CD4-positive, alpha-beta T cell treated with Interferon gamma for 1 hour (primary cell): ENCODE data around the gene BBS9.
"Not testable (repeated sequence)": the region's sequence is repeated elsewhere in the genome, so short reads cannot be mapped to it uniquely, and the experiment has no call there.

ENCODE experiments used
- DNase-seq: peaks from one replicate; pipeline ENCODE4 v3.0.0-alpha.2; 2020

BBS9 gene

DNA sequence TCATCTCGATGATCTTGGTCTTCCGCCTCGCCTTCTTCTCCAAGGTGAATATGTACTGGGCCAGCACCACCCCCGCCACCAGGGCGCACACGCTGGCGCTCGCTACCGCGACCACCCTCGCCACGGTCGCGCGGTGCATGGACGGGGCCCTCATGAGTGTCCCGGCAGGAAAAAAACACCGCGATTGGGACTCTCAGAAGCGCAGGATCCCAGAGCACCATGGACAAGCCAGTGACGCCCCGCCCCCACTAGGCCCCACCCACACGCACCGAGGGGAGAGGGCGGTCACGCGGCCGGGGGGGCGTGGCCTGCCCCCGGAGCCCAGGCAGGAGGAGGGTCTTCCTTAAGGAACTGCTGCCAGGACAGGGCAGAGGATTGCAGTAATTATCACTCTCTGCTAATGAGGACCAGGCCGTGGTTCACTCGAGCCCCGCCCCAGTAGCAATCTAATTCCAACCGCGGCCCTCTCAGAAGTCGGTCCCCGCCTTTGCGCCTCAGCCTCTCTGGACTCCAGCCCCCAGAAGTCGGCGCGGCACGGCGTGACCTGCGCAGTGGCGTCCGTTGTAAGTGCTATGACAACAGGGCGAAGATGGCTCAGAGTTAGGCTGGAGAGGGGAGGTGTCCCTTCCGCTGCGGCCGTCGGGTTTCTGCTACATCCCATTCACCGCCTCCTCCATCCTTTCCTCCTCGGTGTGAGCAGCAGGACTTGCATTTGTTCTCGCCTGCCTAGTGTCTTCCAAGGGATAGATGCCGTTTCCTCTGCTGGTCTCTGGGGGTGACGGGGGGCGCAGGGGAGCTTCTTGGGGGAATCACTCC, at the start of gene BBS9:
TSS of gene BBS9 (plus strand) at position 575 of the 816 bp plus-strand sequence. CDS start 16,689 bp downstream, outside the sequence.
- DNase-seq, result peak; percentile 90

DNA sequence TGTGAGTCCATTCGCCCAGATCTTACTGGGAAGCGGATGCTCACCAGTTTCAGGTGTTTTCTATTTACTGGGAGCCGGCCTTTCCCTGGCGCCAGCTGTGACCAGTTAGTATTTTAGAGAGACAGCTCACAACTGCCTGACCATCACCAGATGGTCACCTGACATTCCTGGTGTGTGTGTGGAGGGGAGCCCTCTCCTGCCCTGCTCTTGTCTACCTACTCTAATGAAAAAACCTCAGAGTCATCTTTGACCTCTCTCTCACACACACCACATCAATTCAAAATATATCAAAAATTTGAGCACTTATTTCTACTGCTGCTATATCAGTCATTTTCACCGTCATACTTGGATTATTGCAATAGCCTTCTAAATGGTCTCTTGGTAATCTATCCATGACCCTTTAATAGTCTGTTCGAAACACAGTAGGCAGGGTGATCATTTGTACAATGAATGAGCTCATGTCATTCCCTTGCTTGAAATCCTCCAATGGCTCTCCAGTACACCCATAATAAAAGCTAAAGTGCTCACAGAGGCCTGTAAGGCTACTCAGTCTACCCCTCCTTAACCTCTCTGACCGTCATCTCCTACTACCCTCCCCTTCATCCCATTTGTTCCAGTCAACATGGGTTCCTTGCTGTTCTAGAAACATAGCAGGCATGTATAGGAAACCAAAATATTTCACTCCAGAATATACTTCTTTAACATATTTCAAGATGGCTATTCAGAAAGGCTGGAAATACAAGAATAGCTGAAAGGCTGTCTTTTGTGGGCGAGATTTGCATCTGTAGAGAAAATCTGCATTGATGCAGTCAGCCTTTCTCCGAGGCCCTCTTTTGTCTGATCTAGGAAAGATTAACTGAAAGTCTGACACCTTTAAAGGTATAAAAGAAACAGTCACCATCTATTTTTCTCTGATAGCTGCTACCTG, 49.3 kb upstream of the BBS9 start:
- no peak for DNase-seq

DNA sequence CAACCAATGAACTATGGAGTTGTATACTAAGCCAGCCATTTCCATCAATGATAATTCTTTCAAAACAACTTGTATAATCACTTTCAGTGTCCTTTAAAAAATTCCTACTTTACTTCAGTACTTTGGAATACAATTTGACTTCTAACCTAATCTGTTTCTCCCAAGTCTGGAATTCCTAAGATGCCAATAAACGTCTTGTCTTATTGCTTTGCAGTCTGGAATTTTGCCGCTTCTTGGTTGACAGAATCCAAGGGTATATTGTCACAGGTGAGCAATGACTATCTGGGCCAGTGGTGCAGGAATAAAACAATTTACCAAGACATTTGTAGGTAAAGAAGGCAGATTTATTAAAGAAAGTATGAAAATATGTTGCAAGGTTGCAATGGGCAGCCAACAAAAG, 42.0 kb upstream of the BBS9 start:
- no peak for DNase-seq

DNA sequence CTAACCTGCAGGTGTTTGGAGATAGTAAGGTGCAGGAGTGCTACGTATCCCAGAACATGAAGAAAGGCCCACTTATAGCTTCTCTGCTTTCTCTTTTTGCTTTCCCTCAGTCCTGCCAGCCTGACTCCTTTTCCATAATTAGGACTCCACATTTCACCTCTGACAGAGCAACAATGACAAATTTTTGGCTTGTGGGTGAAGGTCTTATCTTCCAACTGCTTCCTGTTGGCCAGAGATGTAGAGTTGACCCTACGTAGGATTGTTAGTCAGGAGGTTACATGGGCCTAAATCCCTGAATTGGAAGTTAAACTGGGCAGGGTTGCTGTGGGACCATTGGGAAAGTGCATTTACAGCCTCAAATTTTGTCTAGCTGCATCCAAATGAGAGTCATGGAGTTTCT, 41.5 kb upstream of the BBS9 start:
- no peak for DNase-seq

DNA sequence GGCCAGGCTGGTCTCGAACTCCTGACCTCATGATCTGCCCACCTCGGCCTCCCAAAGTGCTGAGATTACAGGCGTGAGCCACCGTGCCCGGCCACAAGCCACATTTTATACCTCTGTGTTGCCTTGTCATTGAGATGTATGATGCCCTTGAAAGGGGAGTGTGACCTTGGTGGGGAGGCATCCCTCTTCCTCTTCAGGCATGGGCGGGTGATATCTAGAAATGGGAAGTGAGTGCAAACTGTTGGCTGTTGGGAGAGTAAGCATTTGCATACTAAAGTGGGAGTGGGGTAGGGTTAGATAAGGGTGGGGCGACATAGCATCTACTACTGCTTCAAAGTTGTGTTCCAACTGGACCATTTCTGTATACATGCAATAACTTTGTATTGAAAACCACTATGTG, 40.2 kb upstream of the BBS9 start:
- DNase-seq, result no peak

DNA sequence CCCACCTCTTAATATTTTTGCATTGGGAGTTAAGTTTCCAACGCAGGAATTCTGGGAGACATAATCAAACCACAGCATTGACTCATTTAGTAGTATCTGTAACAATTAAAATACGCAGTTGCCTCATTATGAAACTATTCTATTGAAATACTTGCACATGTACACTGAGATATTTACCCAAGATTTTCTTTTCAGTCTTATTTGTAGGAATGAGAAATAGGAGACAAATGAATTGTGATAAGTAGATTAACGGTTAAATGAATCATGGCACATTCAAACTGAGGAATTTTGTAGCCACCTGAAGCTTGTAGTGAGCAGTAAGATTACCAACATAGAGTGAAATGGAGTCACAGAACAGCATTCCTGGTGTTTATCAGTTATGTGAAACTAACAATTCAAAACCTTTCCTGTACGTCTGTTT, 38.2 kb upstream of the BBS9 start:
- DNase-seq, result no peak

DNA sequence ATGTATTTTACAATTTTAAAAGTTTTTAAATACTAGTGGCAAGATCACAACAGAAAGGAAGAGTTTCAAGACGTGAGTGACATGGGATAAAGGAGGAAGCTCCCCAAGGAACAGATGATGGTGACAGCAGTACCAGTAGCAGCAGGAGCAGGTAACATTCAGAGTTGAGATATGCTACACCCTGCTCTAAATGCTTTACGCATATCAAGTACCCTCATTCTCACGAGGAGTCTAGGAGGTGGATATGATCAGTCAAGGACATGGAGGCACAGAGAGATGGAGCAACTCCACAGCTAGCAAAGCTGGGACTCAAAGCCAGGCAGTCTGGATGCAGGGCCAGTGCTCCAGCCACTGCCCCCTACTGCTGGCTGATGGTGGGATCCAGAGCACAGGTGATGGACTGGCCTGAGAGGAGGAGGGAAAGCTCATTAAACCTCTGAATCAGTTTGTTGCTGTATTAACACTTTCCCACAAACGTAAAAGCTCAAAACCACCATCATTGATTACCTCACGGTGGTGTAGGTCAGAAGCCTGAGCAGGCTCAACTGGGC, 37.6 kb upstream of the BBS9 start:
- DNase-seq, result no peak

DNA sequence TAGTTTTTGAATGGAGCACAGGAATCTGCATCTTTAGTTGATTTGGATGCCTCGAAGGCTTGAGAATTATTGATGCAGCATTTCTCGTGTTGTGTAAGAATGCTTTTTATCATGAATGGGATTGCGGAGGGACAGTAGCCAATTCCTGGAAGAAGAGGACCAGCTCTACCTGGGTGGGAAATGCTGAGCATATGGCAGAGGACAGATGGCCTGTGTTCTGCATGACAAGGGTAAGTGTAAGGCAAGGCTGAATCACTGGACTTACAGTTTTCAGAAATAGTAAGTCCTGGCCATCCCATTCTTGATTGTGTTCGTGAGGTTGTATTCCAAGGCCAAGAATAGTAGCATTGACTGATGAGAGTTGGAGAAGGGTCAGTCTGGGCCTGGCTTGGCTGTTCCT, 36.1 kb upstream of the BBS9 start:
- no peak for DNase-seq

DNA sequence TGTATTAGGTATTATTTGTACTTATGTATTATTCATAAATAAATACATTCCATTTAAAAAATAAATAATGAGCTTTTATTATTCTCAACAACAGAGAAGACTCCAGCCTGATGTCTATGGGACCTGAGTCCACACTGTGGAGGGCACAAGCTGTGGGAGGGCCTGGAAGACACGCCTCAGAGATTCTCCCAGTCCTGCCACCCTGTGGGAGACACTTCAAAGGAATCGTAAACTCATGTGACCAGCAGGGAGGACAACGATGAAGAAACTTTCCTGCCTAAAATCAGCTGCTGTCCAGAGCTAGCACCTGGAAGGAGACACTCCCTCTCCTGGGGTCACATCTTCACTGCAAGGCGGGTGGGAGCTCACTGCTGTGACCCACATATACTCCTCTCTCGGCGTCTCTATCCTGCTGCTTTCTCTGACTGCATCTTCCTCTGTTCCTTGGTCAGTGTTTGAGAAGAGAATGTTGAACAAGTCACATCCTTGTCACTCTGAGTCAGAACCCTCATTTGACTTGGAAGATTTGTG, 34.6 kb upstream of the BBS9 start:
- DNase-seq, result not testable (repeated sequence)

DNA sequence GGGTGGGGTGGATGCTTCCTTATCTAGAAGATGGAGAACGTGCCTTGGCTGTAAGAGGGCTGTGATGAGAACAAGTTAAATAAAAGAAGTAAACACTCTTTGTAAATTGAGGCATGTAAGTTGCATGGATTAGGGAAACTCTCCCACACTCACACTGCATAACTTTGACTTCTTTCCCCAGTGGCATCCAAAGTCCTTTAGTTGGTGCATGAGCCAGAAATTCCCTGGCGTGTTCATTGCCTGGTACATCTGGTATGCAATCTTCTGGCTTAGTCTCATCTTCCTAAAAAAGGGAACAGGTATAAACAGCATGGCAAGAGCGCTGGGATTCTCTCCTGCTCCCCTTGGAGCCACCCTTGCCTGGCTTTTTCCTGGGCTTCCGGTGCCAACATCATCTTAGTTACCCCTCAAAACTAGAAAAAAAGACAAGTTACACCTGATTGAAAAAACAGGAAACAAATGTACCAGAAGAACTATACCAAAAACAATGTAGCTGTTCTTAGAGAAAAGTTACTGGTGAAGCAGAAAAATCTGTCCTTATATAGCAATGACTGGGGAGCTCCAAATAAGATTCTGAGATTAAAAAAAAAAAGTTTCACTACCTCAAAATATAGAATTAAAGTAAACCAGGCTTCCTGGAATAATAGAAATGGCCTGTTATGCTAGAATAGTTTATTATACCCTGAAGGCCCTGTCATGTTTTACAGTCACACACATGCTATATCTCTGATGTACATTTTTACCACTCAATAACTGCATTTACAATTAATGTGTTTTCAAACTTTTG, 30.0 kb upstream of the BBS9 start:
- no peak for DNase-seq

DNA sequence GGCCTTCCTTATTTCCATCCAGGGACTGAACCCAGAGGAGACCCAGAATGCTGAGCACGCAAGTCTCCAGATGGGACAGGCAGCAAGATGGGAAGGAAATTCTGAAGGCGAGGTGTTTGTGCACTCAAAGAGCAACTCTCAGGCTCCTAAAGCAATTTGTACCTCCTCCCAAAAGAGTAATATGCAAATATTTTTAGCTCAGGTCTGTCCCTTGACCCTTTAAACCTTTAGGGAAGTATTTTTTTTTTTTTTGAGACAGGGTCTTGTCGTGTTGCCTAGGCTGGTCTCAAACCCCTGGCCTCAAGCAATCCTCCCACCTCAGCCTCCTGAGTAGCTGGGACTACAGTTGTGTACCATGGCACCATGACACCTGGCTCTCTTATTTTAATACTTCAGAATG, 28.6 kb upstream of the BBS9 start:
- no peak for DNase-seq

DNA sequence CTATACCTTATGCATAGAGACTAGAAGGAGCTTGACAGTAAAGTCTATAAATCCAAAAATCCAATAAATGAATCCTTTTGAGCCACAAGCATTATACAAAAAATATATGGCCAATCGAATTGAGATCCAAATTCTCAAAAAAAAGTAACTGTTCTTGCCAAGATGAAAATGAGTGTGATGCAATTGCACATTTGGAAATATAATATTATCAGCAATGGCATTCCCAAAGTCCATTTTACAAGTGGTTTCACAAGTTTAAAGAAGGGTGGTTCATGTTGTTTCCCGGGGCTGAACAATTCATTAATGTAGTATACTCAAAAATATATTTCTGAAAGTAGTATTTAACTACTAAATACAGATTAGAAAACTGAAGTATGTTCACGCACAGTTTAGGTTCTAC, 27.5 kb upstream of the BBS9 start:
- no peak for DNase-seq

DNA sequence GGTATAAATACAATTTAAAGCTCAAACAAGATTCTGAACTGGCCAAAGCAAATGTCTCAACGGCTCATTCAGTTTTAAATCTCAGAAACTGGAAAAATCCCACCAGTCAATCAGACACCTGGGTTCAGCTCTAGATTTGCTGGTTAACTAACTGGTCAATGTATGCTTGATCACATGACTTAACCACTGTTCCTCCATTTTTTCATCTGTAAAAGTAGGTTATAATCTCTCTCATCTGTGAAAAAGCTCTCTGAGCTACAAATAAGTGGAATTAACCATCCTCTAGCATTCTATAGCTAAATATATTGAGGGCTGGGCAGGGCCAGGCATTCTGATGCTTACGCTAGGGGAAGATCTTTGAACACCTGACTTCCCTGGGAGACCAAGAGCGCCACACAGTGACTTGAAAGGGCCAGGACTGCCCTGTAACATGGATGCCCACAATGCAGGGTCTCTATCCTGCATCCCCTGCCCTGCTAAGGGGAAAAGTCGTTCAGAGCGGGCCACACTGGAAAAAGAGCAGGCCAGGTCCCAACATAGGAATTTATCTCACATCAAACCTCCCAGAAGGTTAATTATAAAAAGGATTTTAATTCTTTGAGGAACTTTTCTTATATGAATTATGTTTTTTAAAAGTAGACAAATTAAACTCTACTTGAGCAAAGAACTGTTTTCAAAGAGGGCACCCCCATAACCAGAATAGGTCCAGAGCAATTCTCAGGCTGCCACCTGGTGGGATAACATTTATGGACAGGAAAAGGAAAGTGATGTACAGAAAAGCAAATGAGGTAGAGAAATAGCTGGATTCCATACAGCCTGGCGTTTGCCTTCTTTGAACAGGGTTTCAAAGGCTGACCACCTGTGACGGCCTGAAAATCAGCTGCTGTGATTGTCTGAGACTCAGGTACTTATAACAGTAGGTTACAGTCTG, 22.0 kb upstream of the BBS9 start:
- peak; percentile 54 for DNase-seq

DNA sequence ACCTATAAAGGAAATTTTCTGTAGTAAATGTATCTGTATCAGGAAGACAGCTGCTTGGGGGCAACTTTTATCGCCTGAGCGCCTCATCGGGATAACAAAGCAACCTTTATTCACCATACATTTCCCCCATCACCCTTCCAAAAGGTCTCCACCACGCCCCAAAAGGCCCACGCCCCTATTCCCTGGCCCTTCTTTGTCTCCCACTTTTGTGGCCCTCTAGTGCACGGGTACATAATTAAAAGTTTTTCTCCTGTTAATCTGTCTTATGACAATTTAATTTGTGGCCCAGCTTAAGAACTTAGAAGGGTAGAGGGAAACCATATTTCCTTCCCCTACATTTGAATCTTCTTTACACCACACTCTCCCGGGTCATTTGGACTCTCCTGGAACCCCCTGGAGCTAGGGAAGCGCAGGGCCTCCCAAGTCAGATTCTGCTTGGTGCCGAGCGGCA, 20.8 kb upstream of the BBS9 start:
- no peak for DNase-seq

DNA sequence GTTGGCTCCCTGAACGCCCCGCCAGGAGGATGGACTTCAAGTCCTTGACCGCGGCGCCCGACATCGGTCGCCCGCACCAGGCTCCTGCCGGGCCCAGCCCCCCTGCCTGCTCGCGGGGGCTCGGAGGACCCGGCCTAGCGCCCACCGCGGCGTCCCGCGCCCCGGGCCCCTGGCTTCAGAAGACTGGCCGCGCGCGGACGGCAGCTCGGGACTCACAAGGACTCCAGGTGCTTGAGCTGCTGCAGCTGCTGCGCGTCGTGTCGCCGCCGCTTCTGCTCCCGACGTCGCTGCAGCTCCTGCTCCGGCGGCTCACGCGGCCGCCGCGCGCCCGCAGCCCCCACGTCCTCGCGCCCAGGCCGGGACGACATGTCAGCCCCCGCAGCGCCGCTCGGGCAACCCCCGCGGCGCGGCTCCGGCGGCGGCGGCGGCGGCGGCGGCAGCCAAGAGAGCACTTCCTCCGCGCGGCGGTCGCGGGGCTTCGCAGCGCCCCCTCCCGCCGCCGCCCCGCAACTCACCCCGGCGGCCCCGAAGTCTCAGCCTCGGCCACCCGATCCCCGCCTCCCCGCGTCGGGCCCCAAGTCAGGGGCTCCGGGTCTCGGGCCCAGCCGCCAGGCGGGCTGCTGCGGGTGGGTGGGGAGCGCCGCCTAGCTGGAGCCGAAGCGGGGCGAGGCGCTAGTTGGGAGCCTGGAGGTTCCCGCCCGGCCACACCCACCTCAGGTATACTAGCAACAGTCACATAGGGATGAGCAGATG, 20.2 kb upstream of the BBS9 start, which contains the start of gene RP9:
TSS of gene RP9 (minus strand) at position 400 of the 753 bp plus-strand sequence. CDS start at position 368, 32 bp downstream.
- peak; percentile 78 for DNase-seq

DNA sequence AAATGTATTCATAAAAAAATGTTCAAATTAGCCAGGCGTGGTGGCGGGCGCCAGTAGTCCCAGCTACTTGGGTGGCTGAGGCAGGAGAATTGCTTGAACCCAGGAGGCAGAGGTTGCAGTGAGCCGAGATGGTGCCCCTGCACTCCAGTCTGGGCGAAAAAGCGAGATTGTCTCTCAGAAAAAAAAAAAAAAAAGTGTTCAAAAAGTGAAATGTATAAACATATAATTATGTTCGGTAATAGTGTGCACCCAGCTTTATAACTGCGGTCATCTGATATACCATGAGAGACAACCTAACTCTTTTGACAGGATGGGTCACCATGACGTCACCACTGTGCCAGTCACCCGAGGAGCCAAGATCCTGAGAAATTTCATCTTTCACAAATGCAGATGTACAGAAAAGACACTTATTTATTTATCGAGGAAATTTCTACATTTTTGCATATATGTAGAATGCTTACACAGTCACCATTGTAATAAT, 19.6 kb upstream of the BBS9 start:
- DNase-seq, result no peak

DNA sequence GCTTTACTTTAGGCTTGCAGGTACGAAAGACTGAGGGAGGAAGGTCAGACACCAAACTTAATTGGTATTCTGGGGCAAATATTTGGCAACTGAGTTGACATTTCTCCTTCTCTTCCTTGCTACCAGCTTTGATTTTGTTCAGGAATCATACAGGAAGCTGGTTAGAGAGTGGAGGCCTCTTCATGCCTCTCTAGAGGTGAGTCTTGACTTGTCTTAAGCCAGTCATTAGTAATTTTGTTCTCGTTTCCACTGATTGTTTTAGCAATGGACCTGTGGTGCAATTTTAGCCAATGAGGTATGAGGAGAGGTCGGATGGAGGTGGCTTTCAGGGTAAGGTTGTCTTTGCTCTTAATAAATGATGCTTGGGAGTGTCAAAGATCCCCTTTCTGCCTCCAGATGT, 17.8 kb upstream of the BBS9 start:
- DNase-seq, result no peak

DNA sequence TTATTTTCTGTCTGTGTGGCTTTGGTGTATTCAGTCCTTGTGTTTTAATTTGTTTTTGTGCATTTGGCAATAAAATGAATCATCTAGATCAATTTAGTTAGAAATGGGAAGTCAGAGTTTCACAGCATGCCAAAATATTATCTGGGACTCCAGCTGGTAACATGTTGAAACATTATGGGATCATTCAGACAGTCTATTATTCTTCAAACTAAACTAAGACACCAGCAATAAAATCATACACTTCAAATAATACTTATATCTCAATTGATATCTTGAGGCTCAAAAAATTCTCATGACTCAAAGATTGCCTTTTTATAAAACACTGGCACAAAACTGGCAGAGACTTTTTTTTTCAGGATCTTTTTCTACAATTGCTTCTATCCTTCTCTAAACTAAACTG, 14.4 kb upstream of the BBS9 start:
- DNase-seq, result no peak

DNA sequence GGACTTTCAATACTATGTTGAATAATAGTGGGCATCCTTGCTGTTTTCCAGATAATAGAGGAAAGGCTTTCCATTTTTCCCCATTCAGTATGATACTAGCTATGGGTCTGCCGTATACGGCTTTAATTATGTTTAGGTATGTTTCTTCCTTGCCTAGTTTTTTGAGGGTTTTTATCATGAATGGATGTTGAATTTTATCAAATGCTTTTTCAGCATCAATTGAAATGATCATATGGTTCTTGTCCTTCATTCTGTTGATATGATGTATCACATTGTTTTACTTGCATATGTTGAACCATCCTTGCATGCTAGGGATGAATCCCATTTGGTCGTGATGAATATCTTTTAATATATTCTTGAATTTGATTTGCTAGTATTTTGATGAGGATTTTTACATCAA, 11.0 kb upstream of the BBS9 start:
- DNase-seq, result no peak

DNA sequence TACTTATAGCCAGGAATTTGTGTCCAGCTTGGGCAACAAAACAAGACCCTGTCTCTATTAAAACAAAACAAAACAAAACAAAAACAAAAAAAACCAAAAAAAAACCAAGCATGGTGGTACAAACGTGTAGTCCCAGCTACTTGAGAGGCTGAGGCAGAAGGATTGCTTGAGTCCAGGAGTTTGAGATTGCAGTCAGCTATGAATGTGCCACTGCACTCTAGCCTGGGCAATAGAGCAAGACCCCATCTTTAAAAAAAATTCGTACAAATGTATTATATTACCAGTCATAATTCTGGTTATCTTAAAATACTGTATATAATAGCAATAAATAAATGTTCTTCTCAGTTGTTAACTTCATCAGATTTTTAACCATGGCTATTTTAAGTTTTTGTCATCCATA, 2.3 kb upstream of the BBS9 start:
- DNase-seq, result no peak
